Pancreas (tissue), 10 donors: ENCODE results near the gene ERMP1. TPM values are rescaled to one million over a fixed set of nuclear protein-coding genes. Genes with fewer than 3 reads are reported as not detected.
"Not testable (repeated sequence)": the region's sequence is repeated elsewhere in the genome, so short reads cannot be mapped to it uniquely, and the experiment has no call there.

Experiments used
- ATAC-seq, 4 donors: fragments of 200-7000 bp; cut with Tn5 transposase; one replicate each; pipeline versions ENCODE4 v1.8.0 to v1.9.1; 2020; ENCODE audit warnings: mild to moderate bottlenecking in 4 of 4, moderate library complexity in 4 of 4
- DNase-seq, 6 donors: peaks; one replicate each; pipeline ENCODE4 v3.0.0-alpha.2; 2020
- FAIRE-seq: peaks from 2 replicates; lab custom pipeline; 2012; peaks lifted over from hg19 to GRCh38; lab: Jason Lieb, UNC
- H3K27ac ChIP-seq, 4 donors: fragments of 200-600 bp; sonication (generic); 1 replicate in 3 of 4; 2 replicates in 1 of 4; pipeline versions ENCODE4 v1.5.0 to v1.8.0; 2020
- H3K27me3 ChIP-seq, 4 donors: fragments of 200-600 bp; one replicate each; pipeline ENCODE4 v1.8.0; 2021
- H3K36me3 ChIP-seq, 3 donors: fragments of 200-600 bp; sonication (generic) in 1 of 3; one replicate each; pipeline versions ENCODE4 v1.5.0 to v1.8.0; 2020 to 2021
- H3K4me1 ChIP-seq, 3 donors: fragments of 200-600 bp; one replicate each; pipeline ENCODE4 v1.8.0; 2021
- H3K4me3 ChIP-seq, 4 donors: fragments of 200-600 bp; sonication (generic) in 2 of 4; one replicate each; pipeline versions ENCODE4 v1.5.0 to v1.8.0; 2020 to 2021
- H3K9me3 ChIP-seq, 4 donors: fragments of 200-600 bp; one replicate each; pipeline ENCODE4 v1.8.0; 2021
- CTCF ChIP-seq, 4 donors: fragments of 200-600 bp; sonication (generic) in 3 of 4; IDR thresholded peaks; one replicate each; pipeline versions ENCODE4 v1.5.0 to v1.8.0; 2021; ENCODE audit warnings: antibody characterized with exemption in 4 of 4
- WGBS, 2 donors: extraction: QIAGEN DNeasy Blood & Tissue Kit; methylation state at CpG; one replicate each; pipeline ENCODE4 v1.1.7; 2013; 5-methylcytosine and 5-hydroxymethylcytosine counted together
- intact Hi-C, 3 donors: fragments of 100-400 bp; cut with DNase I; formaldehyde crosslinking; loops; one replicate each; pipeline versions ENCODE4 v1.11.1 to v1.14.2; 2022
- polyA plus RNA-seq, 2 donors: library from polyadenylated mRNA; stranded (reverse); fragments of 200-250 nt; gene quantifications; one replicate each; pipeline ENCODE4 v1.2.3, GENCODE V29; 2013
- total RNA-seq, 6 donors: library from RNA; stranded (reverse); fragmentation: NEBNext Ultra II Directional in 4 of 6; extraction: Animal tissue kit (Norgen Biotek cat#: 25700) in 4 of 6; gene quantifications; one replicate each; pipeline versions ENCODE4 v1.2.1 to v1.2.4, GENCODE V29; 2021 to 2023
- donor health status: healthy with polysubstance abuse.
- donor health status: DM: no; HTN: no; CAD: no; lungs with moderate emphysema.
- donor health status: DM: no; HTN: no; CAD: no.
- donor health status: control.
- donor health status: control.
- donor health status: Bipolar disorder and iron deficiency.
- donor health status: DM: yes; HTN: yes; CAD: no.
- donor health status: DM: no; HTN: no; CAD: no.
- donor health status: DM: no; HTN: no; CAD: no.
- donor health status: DM: yes; HTN: yes; CAD: no.

The ERMP1 gene
- total and polyA plus RNA-seq, 8 donors = 2.1 to 15.5 (median 7.7) TPM

- Histone ChIP-seq H3K4me1 (peaks cover 0 to 9% (median 7%) of the 10 kb centered on the region in 3 donors), H3K9me3 (no peaks in the 10 kb centered on the region), H3K27ac (no peak overlapping the region), H3K36me3 (no peaks in the 10 kb centered on the region), H3K27me3 (no peaks in the 10 kb centered on the region), H3K4me3 (no peak overlapping the region)
- FAIRE-seq = no peak
- no peak for DNase-seq
- no peak for ATAC-seq
- no peak for TF ChIP-seq CTCF (IDR thresholded peaks at IDR 0.05)
- intact Hi-C loops = no loop called here
- WGBS, 2 donors = 90% methylated on average over 3 of the region's 3 CpGs
Observed at GRCh38 chr9:5805478-5805877, 27.4 kb downstream of the ERMP1 start.

GRCh38 chr9:5801739-5802113 lies 31.2 kb downstream of the ERMP1 start:
- intact Hi-C loops = no loop called here
- 52 to 57% methylated on average over 3 of the region's 3 CpGs for WGBS, 2 donors
- Histone ChIP-seq H3K4me3 (no peak overlapping the region), H3K36me3 (no peaks in the 10 kb centered on the region), H3K4me1 (peaks cover 0 to 13% (median 13%) of the 10 kb centered on the region in 3 donors), H3K27ac (peak overlapping the region in 1 of 4 donors; percentile 24), H3K27me3 (no peaks in the 10 kb centered on the region), H3K9me3 (no peaks in the 10 kb centered on the region)
- TF ChIP-seq CTCF (IDR thresholded peaks at IDR 0.05) = no peak
- no peak for FAIRE-seq
- DNase-seq = no peak
- peak in 1 of 4 donors; percentile 9 for ATAC-seq

GRCh38 chr9:5800969-5801738 lies 31.8 kb downstream of the ERMP1 start:
- peak overlapping the region in 1 of 4 donors; percentile 40 for H3K27ac ChIP-seq
- no peaks in the 10 kb centered on the region for H3K27me3 ChIP-seq
- intact Hi-C loops = no loop called here
- FAIRE-seq (no peak), DNase-seq (peak in 1 of 6 donors; percentile 26), ATAC-seq (peak; percentile 42 to 65 (median 55))
- TF ChIP-seq CTCF (IDR thresholded peaks at IDR 0.05) = no peak
- no peak overlapping the region for H3K4me3 ChIP-seq
- H3K4me1 ChIP-seq = peaks cover 0 to 13% (median 13%) of the 10 kb centered on the region in 3 donors
- H3K9me3 ChIP-seq = no peaks in the 10 kb centered on the region
- 19 to 45% methylated on average over 4 of the region's 4 CpGs for WGBS, 2 donors
- no peaks in the 10 kb centered on the region for H3K36me3 ChIP-seq

GRCh38 chr9:5800378-5800777 lies 32.5 kb downstream of the ERMP1 start:
- intact Hi-C loops, ATAC-seq, DNase-seq, H3K4me3 ChIP-seq, FAIRE-seq, H3K9me3 ChIP-seq, H3K36me3 ChIP-seq, H3K27me3 ChIP-seq: not testable (repeated sequence)
- H3K27ac ChIP-seq = peak overlapping the region in 1 of 4 donors; percentile 40
- peaks cover 0 to 13% (median 13%) of the 10 kb centered on the region in 3 donors for H3K4me1 ChIP-seq
- 70 to 93% methylated on average over 7 of the region's 7 CpGs for WGBS, 2 donors

GRCh38 chr9:5799314-5799713 lies 33.6 kb downstream of the ERMP1 start:
- ATAC-seq (peak; percentile 65 to 84 (median 82)), DNase-seq (peak in 1 of 6 donors; percentile 25), FAIRE-seq (no peak)
- peak in 2 of 4 donors; percentile 30 to 34 for TF ChIP-seq CTCF (IDR thresholded peaks at IDR 0.05)
- WGBS, 2 donors = 11 to 13% methylated on average over 5 of the region's 5 CpGs
- no peaks in the 10 kb centered on the region for H3K36me3 ChIP-seq
- no peak overlapping the region for H3K27ac ChIP-seq
- intact Hi-C loops = no loop called here
- peaks cover 0 to 13% (median 13%) of the 10 kb centered on the region in 3 donors for H3K4me1 ChIP-seq
- H3K9me3 ChIP-seq = no peaks in the 10 kb centered on the region
- no peak overlapping the region for H3K4me3 ChIP-seq
- H3K27me3 ChIP-seq = no peaks in the 10 kb centered on the region
